NCI-H748 (cell line): ENCODE measurements around the gene OIT3.

ENCODE experiments used
- DNase-seq: peaks from one replicate; lab custom pipeline; 2025; ENCODE audit not compliant: unreplicated experiment; lab: John Stamatoyannopoulos, UW

OIT3 gene

DNA sequence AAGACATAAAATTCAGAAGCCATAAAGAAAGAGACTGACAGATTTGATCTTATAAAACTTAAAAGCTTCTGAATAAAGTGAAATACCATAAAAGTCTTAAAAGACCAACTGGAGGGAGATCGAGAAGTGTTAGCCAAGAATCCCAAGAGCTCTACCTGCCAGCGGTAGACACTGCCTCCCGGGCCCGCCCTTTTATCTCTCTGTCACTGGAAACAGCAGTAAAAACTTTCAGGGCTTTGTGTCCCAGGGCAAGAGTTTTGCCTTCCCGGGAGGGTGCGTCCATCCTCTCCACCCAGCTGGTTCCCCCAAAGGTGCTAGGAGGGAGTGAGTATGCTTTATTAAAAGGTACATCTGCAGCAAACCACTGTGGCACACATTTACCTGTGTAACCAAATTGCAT lies 55.2 kb downstream of the OIT3 start:
- DNase-seq = no peak

DNA sequence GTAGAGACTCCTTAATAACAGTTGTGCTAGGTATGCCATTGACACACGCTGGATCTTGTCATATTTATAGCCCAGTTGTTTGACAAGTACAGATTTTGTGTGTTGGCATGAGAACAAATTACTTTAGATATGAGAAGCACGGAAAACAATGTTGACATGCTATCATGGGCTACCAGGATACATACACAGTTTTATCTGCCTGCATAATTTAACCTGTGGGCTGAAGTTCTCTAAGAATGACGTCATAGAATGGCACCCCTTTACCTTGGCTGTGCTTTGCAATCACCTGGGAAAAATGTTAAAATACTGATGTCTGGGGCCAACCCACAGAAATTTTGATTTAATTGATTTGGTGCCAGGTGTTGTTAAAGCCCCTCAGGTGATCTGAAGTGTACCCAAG lies 58.2 kb downstream of the OIT3 start:
- no peak for DNase-seq

GRCh38 chr10:72952189-72952588 lies 58.6 kb downstream of the OIT3 start:
- no peak for DNase-seq

- DNase-seq = no peak
Observed at GRCh38 chr10:72952642-72953158, 59.2 kb downstream of the OIT3 start.

- DNase-seq = no peak
Observed at GRCh38 chr10:72953687-72954086, 60.1 kb downstream of the OIT3 start.

- no peak for DNase-seq
Observed at GRCh38 chr10:72954230-72954595, 60.7 kb downstream of the OIT3 start.

GRCh38 chr10:72954596-72955554 lies 61.3 kb downstream of the OIT3 start, which contains the start of gene PLA2G12B:
PLA2G12B (minus strand) TSS chr10:72954806; CDS start chr10:72954685, 121 bp downstream.
- DNase-seq = peak; percentile 40

DNA sequence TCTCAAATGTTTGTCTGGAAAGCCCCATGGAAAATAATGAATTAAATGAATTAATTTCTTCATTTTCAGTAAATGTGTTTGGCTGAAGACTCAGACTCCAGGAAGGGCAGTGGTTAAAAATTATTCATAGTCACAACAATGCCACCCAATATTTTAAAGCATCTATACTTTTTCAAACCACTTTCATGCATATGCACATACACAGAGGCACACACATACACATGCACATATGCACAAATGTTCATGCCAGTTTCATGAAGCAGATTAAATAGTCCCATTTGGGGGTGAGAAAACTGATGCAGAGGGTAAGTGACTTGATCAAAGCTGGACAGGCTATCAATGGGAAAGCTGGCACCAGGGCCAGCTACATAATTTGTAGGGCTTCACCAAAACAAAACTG lies 62.5 kb downstream of the OIT3 start:
- no peak for DNase-seq

GRCh38 chr10:72976886-72977285 lies 83.3 kb downstream of the OIT3 start:
- no peak for DNase-seq

- no peak for DNase-seq
Observed at GRCh38 chr10:72979709-72980108, 86.2 kb downstream of the OIT3 start.

- no peak for DNase-seq
Observed at GRCh38 chr10:72980348-72980747, 86.8 kb downstream of the OIT3 start.

GRCh38 chr10:72981028-72981881 lies 87.7 kb downstream of the OIT3 start:
- DNase-seq = no peak

DNA sequence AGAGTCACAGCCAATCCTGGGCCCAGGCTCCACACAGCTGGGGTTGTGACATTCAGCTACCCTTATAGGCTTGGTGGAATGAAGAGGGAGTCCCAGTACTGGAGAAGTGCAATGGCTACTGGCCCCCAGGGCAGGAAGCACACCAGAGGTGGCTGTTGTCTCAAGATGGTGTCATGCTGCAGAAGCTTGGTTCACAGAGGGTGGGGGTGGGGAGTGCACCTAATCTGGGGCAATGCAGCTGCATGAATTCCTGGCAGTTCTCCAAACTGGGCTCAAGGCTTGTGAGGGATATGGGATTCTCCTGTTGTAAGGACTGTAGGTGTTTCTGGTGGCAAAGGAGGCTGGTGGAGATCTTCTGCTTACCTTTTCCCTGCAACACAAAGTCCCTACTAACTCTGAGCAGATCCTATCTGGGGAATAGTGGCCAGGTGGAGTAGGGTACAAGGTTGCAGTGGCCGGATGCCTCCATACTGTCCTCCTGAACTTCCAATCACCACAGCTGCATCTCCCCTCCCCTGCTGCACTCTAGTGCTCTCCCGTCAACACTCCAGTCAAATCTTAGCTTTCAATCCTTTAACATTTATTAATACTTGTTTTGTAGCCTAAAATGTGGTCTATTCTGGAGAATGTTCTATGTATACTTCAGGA lies 88.5 kb downstream of the OIT3 start:
- no peak for DNase-seq
